Body of pancreas (tissue), 4 donors: Measurements from ENCODE around the gene TMEM170A. TPM values are rescaled to one million over a fixed set of nuclear protein-coding genes. Genes with fewer than 3 reads are reported as not detected.

Experiments
- ATAC-seq: fragments of 150-250 bp; one replicate; pipeline ENCODE4 v1.9.1; 2016
- DNase-seq, 4 donors: peaks; one replicate each; pipeline ENCODE4 v3.0.0-alpha.2; 2019
- H3K27ac ChIP-seq, 4 donors: fragments of 200-600 bp; sonication (generic); 1 replicate in 3 of 4; 2 replicates in 1 of 4; pipeline versions ENCODE4 v1.5.1 to v1.6.1; 2016 to 2019; ENCODE audit warnings: mild to moderate bottlenecking in 1 of 4, mixed read lengths in 1 of 4, moderate library complexity in 1 of 4
- H3K27me3 ChIP-seq, 2 donors: fragments of 200-600 bp; sonication (generic); one replicate each; pipeline ENCODE4 v1.6.0; 2016; ENCODE audit warnings: mild to moderate bottlenecking in 1 of 2
- H3K36me3 ChIP-seq, 2 donors: fragments of 200-600 bp; sonication (generic); replicated peaks in 1 of 2; 2 replicates each; pipeline ENCODE4 v1.5.1; 2016; ENCODE audit warnings: low read depth in 2 of 2; ENCODE audit not compliant: insufficient read depth in 1 of 2
- H3K4me1 ChIP-seq: fragments of 200-600 bp; sonication (generic); one replicate; pipeline ENCODE4 v1.6.0; 2016
- H3K4me3 ChIP-seq, 2 donors: fragments of 200-600 bp; sonication (generic); 1 replicate in 1 of 2; 2 replicates in 1 of 2; pipeline ENCODE4 v1.5.1; 2016 to 2019
- H3K9me3 ChIP-seq, 3 donors: fragments of 200-600 bp; sonication (generic); 1 replicate in 2 of 3; 2 replicates in 1 of 3; pipeline ENCODE4 v1.5.1; 2016
- POLR2A ChIP-seq, 3 donors: fragments of 450-650 bp; IDR thresholded peaks; one replicate each; pipeline ENCODE4 v1.6.1; 2016; ENCODE audit warnings: antibody characterized with exemption in 3 of 3, mild to moderate bottlenecking in 2 of 3
- WGBS, 2 donors: methylation state at CpG; one replicate each; pipeline ENCODE4 v1.1.5; 2017; 5-methylcytosine and 5-hydroxymethylcytosine counted together
- intact Hi-C: fragments of 100-400 bp; cut with DNase I; formaldehyde crosslinking; loops from one replicate; pipeline ENCODE4 v1.15.1; 2023
- total RNA-seq, 2 donors: library from RNA; depleted of rRNA; stranded (reverse); fragments of >200 nt; gene quantifications; one replicate each; pipeline ENCODE4 v1.1.0, GENCODE V29; 2016
- TF ChIP-seq, protein P1 (sequence below), 7 experiments: fragments of 450-650 bp in 4 of 7; fragments of 200-600 bp in 3 of 7; sonication (generic) in 3 of 7; IDR thresholded peaks; one replicate each; pipeline ENCODE4 v1.5.1; 2016 to 2019; ENCODE audit warnings: antibody characterized with exemption in 7 of 7

TMEM170A gene
- total RNA-seq, 2 donors from 2014 or later: 17.1 TPM

DNA sequence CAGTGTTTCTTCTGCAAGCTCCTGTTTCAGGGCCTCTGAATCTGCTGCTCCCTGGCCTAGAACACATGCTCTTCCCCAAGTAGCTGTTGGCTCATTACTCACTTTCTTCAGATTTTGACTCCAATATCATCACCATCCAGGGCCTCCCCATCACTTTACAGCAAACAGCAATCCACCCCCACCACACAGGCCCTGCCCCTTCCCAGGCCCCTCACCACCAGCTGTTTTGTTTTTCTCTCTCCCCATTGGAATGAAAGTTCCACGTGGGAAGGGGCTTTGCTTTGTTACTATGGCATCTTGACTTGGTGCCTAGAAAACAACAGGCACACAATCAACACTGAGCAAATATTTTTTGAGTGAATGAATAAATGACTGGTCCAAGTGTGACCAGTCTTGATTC lies 4.0 kb downstream of the TMEM170A start:
- TF ChIP-seq, protein P1, sequence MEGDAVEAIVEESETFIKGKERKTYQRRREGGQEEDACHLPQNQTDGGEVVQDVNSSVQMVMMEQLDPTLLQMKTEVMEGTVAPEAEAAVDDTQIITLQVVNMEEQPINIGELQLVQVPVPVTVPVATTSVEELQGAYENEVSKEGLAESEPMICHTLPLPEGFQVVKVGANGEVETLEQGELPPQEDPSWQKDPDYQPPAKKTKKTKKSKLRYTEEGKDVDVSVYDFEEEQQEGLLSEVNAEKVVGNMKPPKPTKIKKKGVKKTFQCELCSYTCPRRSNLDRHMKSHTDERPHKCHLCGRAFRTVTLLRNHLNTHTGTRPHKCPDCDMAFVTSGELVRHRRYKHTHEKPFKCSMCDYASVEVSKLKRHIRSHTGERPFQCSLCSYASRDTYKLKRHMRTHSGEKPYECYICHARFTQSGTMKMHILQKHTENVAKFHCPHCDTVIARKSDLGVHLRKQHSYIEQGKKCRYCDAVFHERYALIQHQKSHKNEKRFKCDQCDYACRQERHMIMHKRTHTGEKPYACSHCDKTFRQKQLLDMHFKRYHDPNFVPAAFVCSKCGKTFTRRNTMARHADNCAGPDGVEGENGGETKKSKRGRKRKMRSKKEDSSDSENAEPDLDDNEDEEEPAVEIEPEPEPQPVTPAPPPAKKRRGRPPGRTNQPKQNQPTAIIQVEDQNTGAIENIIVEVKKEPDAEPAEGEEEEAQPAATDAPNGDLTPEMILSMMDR (IDR thresholded peaks at IDR 0.05): no peak
- no peak for TF ChIP-seq POLR2A (IDR thresholded peaks at IDR 0.05)
- DNase-seq (no peak), ATAC-seq (no peak)
- 7 to 15% methylated on average over 1 of the region's 1 CpG for WGBS, 2 donors
- Histone ChIP-seq H3K36me3 (no peaks in the 10 kb centered on the region), H3K9me3 (no peaks in the 10 kb centered on the region), H3K4me3 (no peak overlapping the region), H3K27ac (peak overlapping the region in 2 of 4 donors; percentile 41 to 44), H3K4me1 (peaks cover 62% of the 10 kb centered on the region), H3K27me3 (no peaks in the 10 kb centered on the region)
- intact Hi-C loops: no loop called here

DNA sequence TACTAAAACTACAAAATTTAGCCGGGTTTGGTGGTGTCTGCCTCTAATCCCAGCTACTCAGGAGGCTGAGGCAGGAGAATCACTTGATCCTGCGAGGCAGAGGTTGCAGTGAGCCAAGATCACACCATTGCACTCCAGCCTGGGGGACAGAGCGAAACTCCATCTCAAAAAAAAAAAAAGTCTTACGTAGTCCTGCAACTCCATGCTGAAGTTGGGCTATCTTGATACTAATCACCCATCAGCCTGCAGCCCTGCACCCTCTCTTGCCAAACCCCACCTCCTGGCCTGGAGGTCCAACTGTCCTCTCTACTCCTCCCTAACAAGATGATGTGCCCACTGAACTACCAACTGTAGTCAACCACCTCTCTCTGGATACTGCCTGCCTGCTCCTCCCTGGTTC lies 4.8 kb downstream of the TMEM170A start:
- Histone ChIP-seq H3K27me3 (no peaks in the 10 kb centered on the region), H3K27ac (no peak overlapping the region), H3K9me3 (no peaks in the 10 kb centered on the region), H3K36me3 (no peaks in the 10 kb centered on the region), H3K4me3 (no peak overlapping the region), H3K4me1 (peaks cover 55% of the 10 kb centered on the region)
- WGBS, 2 donors: 100% methylated on average over 3 to 4 of the region's 4 CpGs
- DNase-seq (no peak), ATAC-seq (no peak)
- TF ChIP-seq, protein P1 (IDR thresholded peaks at IDR 0.05): no peak
- TF ChIP-seq POLR2A (IDR thresholded peaks at IDR 0.05): no peak
- intact Hi-C loops: loop anchor here (10.0 kb wide), 1 partner anchor 175 kb away; no protein-coding TSS in a partner anchor

DNA sequence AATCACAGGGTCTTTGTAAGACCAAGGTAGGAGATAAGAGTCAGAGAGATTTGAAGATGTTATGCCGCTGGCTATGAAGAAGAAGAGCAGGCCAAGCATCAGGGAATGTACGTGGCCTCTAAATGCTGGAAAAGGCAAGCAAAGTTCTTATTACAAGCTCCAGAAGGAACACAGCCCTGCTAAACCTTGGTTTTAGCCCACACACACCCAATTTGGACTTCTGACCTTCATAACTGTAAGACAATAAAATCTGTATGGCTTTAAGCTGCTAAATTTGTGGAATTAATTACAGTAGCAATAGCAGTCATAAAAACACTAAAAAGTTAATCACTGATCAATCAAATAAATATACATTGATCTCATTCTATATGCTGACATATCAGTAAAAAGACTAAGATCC lies 6.0 kb downstream of the TMEM170A start:
- TF ChIP-seq POLR2A (IDR thresholded peaks at IDR 0.05): no peak
- Histone ChIP-seq H3K4me1 (peaks cover 63% of the 10 kb centered on the region), H3K4me3 (no peak overlapping the region), H3K36me3 (no peaks in the 10 kb centered on the region), H3K9me3 (no peaks in the 10 kb centered on the region), H3K27me3 (no peaks in the 10 kb centered on the region), H3K27ac (no peak overlapping the region)
- DNase-seq: no peak
- WGBS, 2 donors: 95 to 98% methylated on average over 2 of the region's 2 CpGs
- no peak for ATAC-seq
- intact Hi-C loops: loop anchor here (10.0 kb wide), 1 partner anchor 176 kb away; no protein-coding TSS in a partner anchor

DNA sequence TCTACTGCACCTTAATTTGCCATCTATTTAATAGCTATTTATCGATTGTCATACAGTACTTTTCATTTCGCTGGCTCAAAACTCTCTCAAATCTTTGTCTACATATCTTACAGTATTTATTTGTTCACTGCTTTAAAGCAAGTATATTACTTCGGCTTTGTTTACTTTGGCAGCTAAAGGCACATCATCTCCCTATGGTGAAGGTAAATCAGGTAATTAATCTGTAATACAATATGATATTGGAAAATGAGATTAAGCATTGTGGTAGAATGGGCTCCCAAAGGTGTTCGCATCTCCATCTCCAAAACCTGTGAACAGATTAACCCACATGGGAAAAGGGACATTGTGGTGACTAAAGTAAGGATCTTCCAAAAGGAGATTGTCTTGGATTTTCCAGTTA lies 6.5 kb downstream of the TMEM170A start:
- intact Hi-C loops: loop anchor here (10.0 kb wide), 1 partner anchor 177 kb away; no protein-coding TSS in a partner anchor
- no peak overlapping the region for H3K27ac ChIP-seq
- no peaks in the 10 kb centered on the region for H3K36me3 ChIP-seq
- no peak for TF ChIP-seq POLR2A (IDR thresholded peaks at IDR 0.05)
- TF ChIP-seq, protein P1 (IDR thresholded peaks at IDR 0.05): no peak
- DNase-seq (no peak), ATAC-seq (no peak)
- 43 to 47% methylated on average over 4 of the region's 4 CpGs for WGBS, 2 donors
- no peaks in the 10 kb centered on the region for H3K27me3 ChIP-seq
- H3K4me3 ChIP-seq: no peak overlapping the region
- peaks cover 65% of the 10 kb centered on the region for H3K4me1 ChIP-seq
- no peaks in the 10 kb centered on the region for H3K9me3 ChIP-seq

DNA sequence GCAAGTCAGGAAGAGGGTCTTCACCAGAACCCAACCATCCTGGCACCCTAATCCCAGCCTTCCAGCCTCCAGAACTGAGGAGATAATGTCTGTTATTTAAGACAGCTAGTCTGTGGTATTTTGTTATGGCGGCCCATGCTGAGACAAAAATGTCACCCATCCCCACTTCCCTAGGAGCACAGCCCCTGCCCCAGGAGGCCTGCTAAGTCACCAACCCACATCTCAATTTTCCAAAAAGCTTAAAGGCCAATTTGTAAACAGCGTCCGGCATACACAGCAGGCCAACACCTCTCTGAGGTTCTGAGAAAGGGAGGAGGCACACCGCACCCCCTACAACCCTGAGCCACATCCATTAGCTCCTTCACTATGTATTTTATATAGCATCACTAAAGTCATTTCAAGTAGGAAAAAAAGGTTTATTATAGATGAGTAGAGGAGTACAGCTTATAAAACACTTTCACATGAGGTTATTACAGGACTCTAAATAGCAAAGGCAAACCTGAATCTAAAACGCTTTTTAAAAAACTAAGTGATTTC lies 6.9 kb downstream of the TMEM170A start:
- H3K27me3 ChIP-seq: no peaks in the 10 kb centered on the region
- ATAC-seq: no peak
- DNase-seq: no peak
- peaks cover 65% of the 10 kb centered on the region for H3K4me1 ChIP-seq
- no peaks in the 10 kb centered on the region for H3K9me3 ChIP-seq
- no peak overlapping the region for H3K4me3 ChIP-seq
- H3K36me3 ChIP-seq: no peaks in the 10 kb centered on the region
- peak overlapping the region in 1 of 4 donors; percentile 16 for H3K27ac ChIP-seq
- TF ChIP-seq POLR2A (IDR thresholded peaks at IDR 0.05): no peak
- TF ChIP-seq, protein P1 (IDR thresholded peaks at IDR 0.05): no peak
- intact Hi-C loops: loop anchor here (10.0 kb wide), 1 partner anchor 177 kb away; no protein-coding TSS in a partner anchor
- 90 to 94% methylated on average over 5 of the region's 5 CpGs for whole genome bisulfite sequencing, 2 donors
